ENCODE results near the gene SH2D2A. TPM values are rescaled to one million over a fixed set of nuclear protein-coding genes. Genes with fewer than 3 reads are reported as not detected.

Gene SH2D2A
- total and polyA plus RNA-seq, 7 donors, result 0.25 to 0.82 (median 0.41) TPM; not detected in 1

GRCh38 chr1:156789621-156790318, 26.9 kb downstream of the SH2D2A start:
- peaks cover 14 to 96% of the 10 kb centered on the region in 2 donors for H3K36me3 ChIP-seq (ENCODE audit: insufficient read depth in 1 of 2, low read depth in 1 of 2)
- no peak overlapping the region for H3K4me3 ChIP-seq
- TF ChIP-seq, protein P1, sequence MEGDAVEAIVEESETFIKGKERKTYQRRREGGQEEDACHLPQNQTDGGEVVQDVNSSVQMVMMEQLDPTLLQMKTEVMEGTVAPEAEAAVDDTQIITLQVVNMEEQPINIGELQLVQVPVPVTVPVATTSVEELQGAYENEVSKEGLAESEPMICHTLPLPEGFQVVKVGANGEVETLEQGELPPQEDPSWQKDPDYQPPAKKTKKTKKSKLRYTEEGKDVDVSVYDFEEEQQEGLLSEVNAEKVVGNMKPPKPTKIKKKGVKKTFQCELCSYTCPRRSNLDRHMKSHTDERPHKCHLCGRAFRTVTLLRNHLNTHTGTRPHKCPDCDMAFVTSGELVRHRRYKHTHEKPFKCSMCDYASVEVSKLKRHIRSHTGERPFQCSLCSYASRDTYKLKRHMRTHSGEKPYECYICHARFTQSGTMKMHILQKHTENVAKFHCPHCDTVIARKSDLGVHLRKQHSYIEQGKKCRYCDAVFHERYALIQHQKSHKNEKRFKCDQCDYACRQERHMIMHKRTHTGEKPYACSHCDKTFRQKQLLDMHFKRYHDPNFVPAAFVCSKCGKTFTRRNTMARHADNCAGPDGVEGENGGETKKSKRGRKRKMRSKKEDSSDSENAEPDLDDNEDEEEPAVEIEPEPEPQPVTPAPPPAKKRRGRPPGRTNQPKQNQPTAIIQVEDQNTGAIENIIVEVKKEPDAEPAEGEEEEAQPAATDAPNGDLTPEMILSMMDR (IDR thresholded peaks at IDR 0.05), result no peak
- intact Hi-C loops (cut with DNase I), result no loop called here
- DNase-seq, result no peak
- H3K27ac ChIP-seq, result no peak overlapping the region
- 84 to 90% (median 87%) methylated on average over 4 of the region's 4 CpGs for WGBS, 3 donors
- ATAC-seq, result no peak
- H3K9me3 ChIP-seq, result no peaks in the 10 kb centered on the region
- no peaks in the 10 kb centered on the region for H3K27me3 ChIP-seq (ENCODE audit: insufficient read depth in 3 of 3, low read length in 2 of 3)
- H3K4me1 ChIP-seq, result no peaks in the 10 kb centered on the region

- intact Hi-C loops (cut with DNase I), result no loop called here
- Histone ChIP-seq H3K36me3 (ENCODE audit: insufficient read depth in 1 of 2, low read depth in 1 of 2) (peaks cover 10 to 96% of the 10 kb centered on the region in 2 donors), H3K4me1 (no peaks in the 10 kb centered on the region), H3K27ac (no peak overlapping the region), H3K9me3 (no peaks in the 10 kb centered on the region), H3K4me3 (no peak overlapping the region), H3K27me3 (ENCODE audit: insufficient read depth in 3 of 3, low read length in 2 of 3) (no peaks in the 10 kb centered on the region)
- TF ChIP-seq, protein P1 (IDR thresholded peaks at IDR 0.05), result no peak
- DNase-seq, result no peak
- no peak for ATAC-seq
- WGBS, 3 donors, result 92 to 97% (median 95%) methylated on average over 2 of the region's 2 CpGs
Observed at GRCh38 chr1:156788136-156788535, 28.5 kb downstream of the SH2D2A start.

- ATAC-seq, result peak in 1 of 4 donors; percentile 13
- no peak overlapping the region for H3K4me3 ChIP-seq
- WGBS, 3 donors, result 88 to 91% (median 91%) methylated on average over 10 of the region's 10 CpGs
Observed at GRCh38 chr1:156786640-156787039, 30.0 kb downstream of the SH2D2A start.

GRCh38 chr1:156785458-156785857, 31.2 kb downstream of the SH2D2A start:
- H3K27me3 ChIP-seq (ENCODE audit: insufficient read depth in 3 of 3, low read length in 2 of 3), result no peaks in the 10 kb centered on the region
- peaks cover 5 to 81% of the 10 kb centered on the region in 2 donors for H3K36me3 ChIP-seq (ENCODE audit: insufficient read depth in 1 of 2, low read depth in 1 of 2)
- WGBS, 3 donors, result 72 to 84% (median 83%) methylated on average over 6 of the region's 6 CpGs
- no peaks in the 10 kb centered on the region for H3K9me3 ChIP-seq
- TF ChIP-seq, protein P1 (IDR thresholded peaks at IDR 0.05), result no peak
- peaks cover 15% of the 10 kb centered on the region for H3K4me1 ChIP-seq
- H3K27ac ChIP-seq, result no peak overlapping the region
- intact Hi-C loops (cut with DNase I), result no loop called here
- no peak for ATAC-seq
- no peak overlapping the region for H3K4me3 ChIP-seq
- DNase-seq, result no peak

More at GRCh38 chr1:156786640-156787039, 30.0 kb downstream of the SH2D2A start:
- H3K27ac ChIP-seq, result no peak overlapping the region
- no peaks in the 10 kb centered on the region for H3K9me3 ChIP-seq
- no peak for DNase-seq
- peaks cover 5 to 93% of the 10 kb centered on the region in 2 donors for H3K36me3 ChIP-seq (ENCODE audit: insufficient read depth in 1 of 2, low read depth in 1 of 2)
- TF ChIP-seq, protein P1 (IDR thresholded peaks at IDR 0.05), result no peak
- intact Hi-C loops (cut with DNase I), result no loop called here
- H3K4me1 ChIP-seq, result peaks cover 5% of the 10 kb centered on the region
- H3K27me3 ChIP-seq (ENCODE audit: insufficient read depth in 3 of 3, low read length in 2 of 3), result no peaks in the 10 kb centered on the region

Data from psoas muscle (tissue), 8 donors.